Activated CD4-positive, CD25-positive, alpha-beta regulatory T cell treated with anti-CD3 and anti-CD28 coated beads, Interleukin-2, amount 50 U/mL, for 24 hours (primary cell): Measurements from ENCODE around the gene SLC41A1.
A peak's percentile ranks its signal among the peaks of the same experiment; 100 is the strongest.

Source experiments
- ATAC-seq, 2 donors: fragments of 150-1000 bp; cut with Tn5 transposase; one replicate each; pipeline ENCODE4 v1.10.0; 2021; ENCODE audit warnings: mild to moderate bottlenecking in 1 of 2, moderate library complexity in 1 of 2

SLC41A1 gene

GRCh38 chr1:205817988-205818387, 5.0 kb upstream of the SLC41A1 start:
- no peak for ATAC-seq

- ATAC-seq: no peak
These were observed 4.4 kb upstream of the SLC41A1 start for GRCh38 chr1:205817364-205817763.

- no peak for ATAC-seq
These were observed 709 bp upstream of the SLC41A1 start for GRCh38 chr1:205813755-205814058.

GRCh38 chr1:205812271-205812877, 624 bp downstream of the SLC41A1 start:
- peak; percentile 5 to 9 for ATAC-seq

- no peak for ATAC-seq
These were observed 1.3 kb downstream of the SLC41A1 start for GRCh38 chr1:205811660-205812059.

- ATAC-seq: no peak
These were observed 2.4 kb downstream of the SLC41A1 start for GRCh38 chr1:205810448-205811157.

- no peak for ATAC-seq
These were observed 3.1 kb downstream of the SLC41A1 start for GRCh38 chr1:205809942-205810345.

- no peak for ATAC-seq
These were observed 3.5 kb downstream of the SLC41A1 start for GRCh38 chr1:205809469-205809868.

- peak; percentile 51 to 61 for ATAC-seq
These were observed 7.8 kb downstream of the SLC41A1 start for GRCh38 chr1:205805082-205805711.

- no peak for ATAC-seq
These were observed 8.4 kb downstream of the SLC41A1 start for GRCh38 chr1:205804605-205805004.

- ATAC-seq: no peak
These were observed 9.0 kb downstream of the SLC41A1 start for GRCh38 chr1:205803986-205804385.

GRCh38 chr1:205802060-205802459, 10.9 kb downstream of the SLC41A1 start:
- no peak for ATAC-seq

GRCh38 chr1:205800981-205801703, 11.9 kb downstream of the SLC41A1 start:
- no peak for ATAC-seq

GRCh38 chr1:205800427-205800826, 12.6 kb downstream of the SLC41A1 start:
- ATAC-seq: no peak

- ATAC-seq: no peak
These were observed 14.4 kb downstream of the SLC41A1 start for GRCh38 chr1:205798577-205798976.

- no peak for ATAC-seq
These were observed 15.8 kb downstream of the SLC41A1 start for GRCh38 chr1:205797168-205797567.

GRCh38 chr1:205794011-205794730, 18.8 kb downstream of the SLC41A1 start:
- ATAC-seq: no peak

GRCh38 chr1:205792961-205793673, 19.9 kb downstream of the SLC41A1 start:
- ATAC-seq: no peak

GRCh38 chr1:205792481-205792881, 20.5 kb downstream of the SLC41A1 start:
- ATAC-seq: peak in 1 of 2 donors; percentile 30

- ATAC-seq: peak; percentile 84 to 85
These were observed 21.3 kb downstream of the SLC41A1 start for GRCh38 chr1:205791568-205792180.

- ATAC-seq: no peak
These were observed 25.6 kb downstream of the SLC41A1 start for GRCh38 chr1:205787287-205787916.
